ENCODE measurements around the gene SLAMF6.

GRCh38 chr1:160537714-160538665, 14.9 kb upstream of the SLAMF6 start:
- TF ChIP-seq POLR2A (IDR thresholded peaks at IDR 0.05), result no peak
- no peak for TF ChIP-seq CTCF (IDR thresholded peaks at IDR 0.05)
